ENCODE data around the gene PPP6R2. TPM values are rescaled to one million over a fixed set of nuclear protein-coding genes. Genes with fewer than 3 reads are reported as not detected.
"Not testable (repeated sequence)": the region's sequence is repeated elsewhere in the genome, so short reads cannot be mapped to it uniquely, and the experiment has no call there.

PPP6R2 gene
- total RNA-seq, 1 donor from 2014 or later = 57.3 TPM

DNA sequence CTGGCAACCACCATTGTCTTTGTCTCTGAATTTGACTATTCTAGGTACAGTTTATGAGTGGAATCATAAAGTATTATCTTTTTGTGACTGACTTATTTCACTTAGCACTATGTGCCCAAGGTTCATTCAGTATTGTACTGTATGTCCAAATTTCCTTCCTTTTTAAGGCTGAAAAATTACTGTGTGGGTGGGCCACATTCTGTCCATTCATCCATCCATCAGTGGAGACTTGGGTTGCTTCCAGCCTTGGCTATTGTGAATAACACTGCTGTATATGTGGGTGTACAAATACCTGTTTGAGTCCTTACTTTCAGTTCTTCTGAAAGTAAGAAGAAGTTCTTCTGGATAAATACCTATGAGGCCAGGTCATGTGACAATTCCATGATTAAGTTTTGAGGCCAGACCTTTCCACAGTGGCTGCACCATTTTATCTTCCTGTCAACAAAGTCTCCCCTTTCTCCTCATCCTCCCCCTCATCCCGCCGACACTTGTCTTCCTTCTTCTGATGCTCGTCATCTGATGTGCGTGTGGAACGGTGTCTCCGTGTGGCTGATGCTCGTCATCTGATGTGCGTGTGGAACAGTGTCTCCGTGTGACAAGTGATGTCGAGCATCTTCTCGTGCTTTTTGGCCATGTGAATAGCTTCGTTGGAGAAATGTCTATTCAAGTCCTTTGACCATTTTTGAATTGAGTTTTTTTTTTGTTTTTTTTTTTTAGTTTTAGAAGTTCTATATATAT is 82.2 kb downstream of the PPP6R2 start:
- peak; percentile 33 for DNase-seq (ENCODE audit: low read depth)

DNA sequence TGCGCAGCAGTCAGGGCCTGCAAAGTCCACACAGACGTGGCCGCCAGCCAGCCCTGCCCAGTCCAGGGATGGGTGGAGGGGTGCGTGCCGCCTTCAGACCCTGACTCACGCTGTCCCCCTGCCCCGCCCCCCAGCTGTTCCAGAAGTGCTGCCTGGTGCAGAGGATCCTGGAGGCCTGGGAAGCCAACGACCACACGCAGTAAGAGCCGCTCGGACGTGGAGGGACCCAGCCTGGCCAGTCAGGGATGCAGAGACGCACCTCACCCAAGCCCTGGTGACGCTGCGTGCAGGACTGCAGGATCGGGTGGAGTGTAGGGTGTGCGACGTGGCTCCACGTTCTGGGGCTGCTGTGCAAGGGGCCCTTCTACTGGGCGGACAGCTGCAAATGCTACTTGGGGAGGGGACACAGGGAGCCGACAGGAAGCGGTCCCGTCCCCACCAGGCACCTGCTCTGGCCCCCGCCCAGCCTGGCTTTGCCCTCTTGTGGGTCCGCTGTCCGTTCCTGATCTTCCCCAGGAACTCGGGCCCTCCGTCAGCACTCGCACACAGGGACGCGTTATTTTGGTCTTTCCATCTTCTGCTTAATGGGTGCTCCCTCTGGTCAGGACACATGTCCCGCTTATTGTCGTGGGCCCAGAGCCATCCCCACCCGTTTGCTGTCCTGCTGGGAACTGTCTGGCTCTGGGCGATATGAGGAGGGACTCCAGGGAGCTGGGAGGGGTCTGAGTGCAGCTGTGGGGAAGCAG is 89.2 kb downstream of the PPP6R2 start:
- no peak for DNase-seq (ENCODE audit: low read depth)

DNA sequence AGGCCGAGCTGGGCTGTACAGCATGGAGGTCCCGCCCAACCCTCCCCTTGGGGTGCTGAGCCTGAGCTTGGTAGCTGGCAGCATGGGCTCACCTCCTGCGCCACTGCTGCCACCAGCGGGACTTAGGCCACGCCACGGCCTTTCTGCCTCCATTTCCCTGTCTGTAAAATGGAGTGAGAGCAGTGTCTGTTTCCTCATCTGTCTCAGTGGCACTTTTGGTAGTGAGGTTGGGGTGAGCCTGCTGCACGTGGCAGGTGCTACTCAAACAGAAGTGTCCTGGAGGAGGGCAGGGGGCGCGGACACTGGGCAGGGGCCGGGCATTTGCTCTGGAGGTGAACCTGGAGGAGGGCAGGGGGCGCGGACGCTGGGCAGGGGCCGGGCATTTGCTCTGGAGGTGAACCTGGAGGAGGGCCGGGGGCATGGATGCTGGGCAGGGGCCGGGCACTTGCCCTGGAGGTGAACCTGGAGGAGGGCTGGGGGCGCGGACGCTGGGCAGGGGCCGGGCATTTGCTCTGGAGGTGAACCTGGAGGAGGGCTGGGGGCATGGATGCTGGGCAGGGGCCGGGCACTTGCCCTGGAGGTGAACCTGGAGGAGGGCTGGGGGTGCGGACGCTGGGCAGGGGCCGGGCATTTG is 89.9 kb downstream of the PPP6R2 start:
- DNase-seq (ENCODE audit: low read depth) = not testable (repeated sequence)

DNA sequence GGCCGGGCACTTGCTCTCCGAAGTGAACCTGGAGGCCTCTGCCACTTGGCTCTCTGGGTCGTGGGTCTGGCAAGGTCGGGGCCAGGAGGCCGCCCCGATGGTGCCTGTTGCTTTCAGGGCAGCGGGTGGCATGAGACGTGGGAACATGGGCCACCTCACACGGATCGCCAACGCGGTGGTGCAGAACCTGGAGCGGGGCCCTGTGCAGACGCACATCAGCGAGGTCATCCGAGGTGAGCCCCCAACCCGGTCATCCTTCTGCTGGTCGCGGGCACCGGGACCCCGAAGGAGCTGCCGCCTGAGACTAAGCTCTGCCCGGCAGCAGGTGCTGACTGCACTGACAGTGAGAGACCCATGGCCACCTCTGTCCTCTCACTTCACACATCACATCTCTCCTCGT is 91.7 kb downstream of the PPP6R2 start:
- no peak for DNase-seq (ENCODE audit: low read depth)

DNA sequence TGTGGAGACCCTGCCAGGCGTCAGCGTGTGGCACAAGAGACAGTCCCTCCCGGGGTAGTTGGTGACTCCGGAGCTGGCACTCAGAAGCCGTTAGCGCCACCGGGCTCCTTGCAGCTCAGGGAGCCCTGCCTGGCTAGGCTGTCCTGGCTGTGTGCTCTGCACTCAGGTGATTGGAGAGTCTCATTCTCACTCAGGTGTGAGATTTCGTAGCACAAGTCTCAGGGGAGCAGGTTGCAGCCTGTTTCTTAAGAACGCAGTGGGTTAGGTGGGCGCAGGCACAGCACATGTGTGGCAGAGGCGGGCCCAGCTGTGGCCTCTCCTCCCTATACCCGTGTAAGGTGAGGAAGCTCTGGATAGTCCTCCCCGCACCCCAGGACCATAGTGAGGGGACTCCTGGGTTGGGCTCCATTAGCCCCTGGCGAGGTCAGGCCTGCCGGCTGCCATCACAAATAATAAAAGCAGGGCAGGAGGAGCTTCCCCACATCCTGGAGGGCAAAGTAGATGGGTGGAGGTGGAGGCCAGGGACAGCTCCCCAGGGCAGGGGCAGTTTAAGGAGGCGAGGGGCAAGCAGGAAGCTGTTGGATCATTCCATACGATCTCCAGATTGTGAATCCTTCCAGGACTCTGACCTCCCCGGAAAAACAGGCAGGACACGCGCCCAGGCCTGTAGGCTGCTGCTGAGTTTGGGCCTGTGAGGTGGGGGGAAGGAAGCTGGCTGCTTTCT is 92.3 kb downstream of the PPP6R2 start:
- DNase-seq (ENCODE audit: low read depth) = no peak

DNA sequence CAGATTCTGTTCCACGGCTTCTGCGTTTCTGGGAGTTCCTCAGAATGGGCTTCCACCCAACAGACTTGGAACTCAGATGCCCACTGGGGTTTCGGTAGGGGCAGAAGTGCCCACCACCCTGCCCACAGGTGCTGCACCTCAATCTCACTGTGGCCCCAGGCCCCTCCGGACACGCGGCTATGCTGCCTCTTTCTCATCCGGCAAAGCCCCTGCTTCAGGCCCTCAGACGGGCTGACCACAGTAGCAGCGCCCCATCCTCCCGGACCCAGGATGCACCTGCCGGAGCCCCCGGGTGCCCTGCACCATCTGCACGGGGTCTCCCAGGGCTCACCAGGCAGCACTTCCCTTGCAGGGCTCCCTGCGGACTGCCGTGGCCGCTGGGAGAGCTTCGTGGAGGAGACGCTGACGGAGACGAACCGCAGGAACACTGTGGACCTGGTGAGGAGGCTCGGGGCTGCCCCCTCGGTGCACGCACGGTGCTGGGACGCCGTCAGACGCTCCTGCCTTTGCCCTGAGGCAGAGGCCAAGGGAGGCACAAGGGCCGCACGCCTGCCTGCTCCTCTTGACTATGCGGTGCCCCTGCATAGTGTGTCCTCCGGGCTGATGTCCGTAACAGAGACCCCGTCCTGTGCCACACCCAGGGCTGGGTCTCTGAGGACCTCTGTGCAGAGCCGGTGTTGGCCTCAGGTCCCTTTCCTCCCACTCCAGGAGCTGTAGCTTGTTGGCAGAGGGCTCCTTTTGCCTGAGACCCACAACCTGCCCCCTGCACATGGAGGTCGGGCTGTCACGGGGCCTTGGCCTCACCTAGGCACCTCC is 93.1 kb downstream of the PPP6R2 start:
- no peak for DNase-seq (ENCODE audit: low read depth)

DNA sequence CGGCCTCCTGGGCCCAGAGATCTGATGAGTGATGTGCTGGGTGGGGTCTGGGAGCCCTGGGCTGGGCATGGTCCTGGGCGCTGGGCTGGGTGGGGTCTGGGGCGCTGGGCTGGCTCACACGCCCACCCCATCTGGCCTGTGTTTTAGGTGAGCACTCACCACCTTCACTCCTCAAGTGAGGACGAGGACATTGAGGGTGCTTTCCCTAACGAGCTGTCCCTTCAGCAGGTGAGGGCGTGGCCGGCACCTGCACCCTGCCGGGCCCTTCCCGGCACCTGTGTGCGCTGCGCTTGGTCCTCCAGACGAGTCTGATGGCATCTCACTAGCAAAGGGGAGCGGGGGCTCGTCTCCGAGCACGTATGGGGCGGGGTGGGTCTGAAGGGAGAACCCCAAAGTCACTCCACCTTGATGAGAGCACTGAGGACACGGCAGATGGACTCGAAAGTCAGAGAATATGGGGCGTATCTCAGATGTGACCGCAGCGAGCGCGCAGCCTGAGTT is 93.8 kb downstream of the PPP6R2 start:
- DNase-seq (ENCODE audit: low read depth) = no peak

DNA sequence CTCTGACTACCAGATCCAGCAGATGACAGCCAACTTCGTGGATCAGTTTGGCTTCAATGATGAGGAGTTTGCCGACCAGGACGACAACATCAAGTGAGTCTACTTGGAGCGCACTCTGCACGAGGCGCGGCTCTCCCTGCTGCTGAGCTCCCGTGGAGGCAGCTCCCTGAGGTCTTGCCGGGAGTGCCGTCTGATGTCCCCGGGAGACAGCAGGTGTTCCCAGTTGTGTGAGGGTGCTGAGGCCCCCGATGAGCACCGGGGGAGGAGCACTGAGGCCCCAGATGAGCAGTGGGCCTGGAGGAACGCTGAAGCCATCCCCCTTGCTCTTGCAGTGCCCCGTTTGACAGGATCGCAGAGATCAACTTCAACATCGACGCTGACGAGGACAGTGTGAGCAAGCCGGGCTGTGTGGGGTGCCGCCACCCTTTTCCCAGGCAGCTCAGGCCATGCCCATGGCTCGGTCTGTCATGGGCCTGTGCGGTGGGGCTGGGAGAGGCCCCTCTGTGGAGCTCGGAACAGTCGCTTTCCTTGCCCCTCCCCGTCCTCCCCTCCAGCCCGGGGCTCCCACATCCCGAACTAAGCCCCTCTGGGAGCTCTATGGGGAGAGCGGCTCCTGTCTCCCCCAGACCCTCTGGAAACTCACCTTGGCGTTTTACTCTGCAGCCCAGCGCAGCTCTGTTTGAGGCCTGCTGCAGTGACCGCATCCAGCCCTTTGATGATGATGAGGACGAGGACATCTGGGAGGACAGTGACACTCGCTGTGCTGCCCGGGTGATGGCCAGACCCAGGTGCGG is 94.6 kb downstream of the PPP6R2 start:
- DNase-seq (ENCODE audit: low read depth) = no peak

DNA sequence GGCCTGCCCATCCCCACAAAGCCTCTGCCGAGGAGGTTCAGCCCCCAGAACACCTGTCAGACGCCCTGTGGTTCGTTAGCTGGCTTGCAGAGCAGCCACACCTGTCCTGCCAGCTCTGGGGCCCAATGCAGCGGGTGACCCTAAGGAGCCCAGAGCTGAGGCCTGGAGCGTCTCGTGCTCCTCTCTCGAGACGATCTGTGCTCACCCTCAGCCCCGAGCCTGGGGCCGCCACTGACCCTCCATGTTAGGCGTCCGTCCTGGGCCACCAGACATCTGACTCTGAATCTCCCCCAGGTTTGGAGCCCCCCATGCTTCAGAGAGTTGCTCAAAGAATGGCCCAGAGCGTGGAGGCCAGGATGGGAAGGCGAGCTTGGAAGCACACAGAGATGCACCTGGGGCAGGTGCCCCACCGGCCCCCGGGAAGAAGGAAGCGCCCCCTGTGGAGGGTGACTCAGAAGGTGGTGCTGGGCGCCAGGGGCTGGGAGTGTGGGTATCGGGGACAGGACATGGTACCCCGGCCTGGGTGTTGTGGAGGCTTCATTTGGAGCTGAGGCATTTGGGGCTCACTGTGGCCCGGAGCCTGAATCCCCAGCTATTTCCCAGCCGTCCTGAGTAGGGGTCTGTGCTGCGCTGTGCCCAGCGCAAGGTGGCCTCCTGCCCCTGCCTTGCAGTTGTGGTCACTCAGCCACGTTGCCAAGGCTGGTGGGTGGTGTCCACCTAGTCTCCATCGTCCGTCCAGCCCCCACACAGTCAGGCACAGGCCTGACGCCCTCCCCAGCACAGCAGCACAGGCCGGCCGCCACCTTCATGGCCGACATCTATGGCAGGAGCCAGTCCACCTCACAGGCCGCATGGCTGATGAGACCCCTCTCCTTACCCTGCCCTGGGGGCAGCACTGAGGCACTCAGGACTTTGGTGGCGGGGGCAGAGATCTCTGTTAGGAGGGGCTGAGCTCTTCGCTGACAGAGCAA is 95.5 kb downstream of the PPP6R2 start:
- DNase-seq (ENCODE audit: low read depth) = no peak

DNA sequence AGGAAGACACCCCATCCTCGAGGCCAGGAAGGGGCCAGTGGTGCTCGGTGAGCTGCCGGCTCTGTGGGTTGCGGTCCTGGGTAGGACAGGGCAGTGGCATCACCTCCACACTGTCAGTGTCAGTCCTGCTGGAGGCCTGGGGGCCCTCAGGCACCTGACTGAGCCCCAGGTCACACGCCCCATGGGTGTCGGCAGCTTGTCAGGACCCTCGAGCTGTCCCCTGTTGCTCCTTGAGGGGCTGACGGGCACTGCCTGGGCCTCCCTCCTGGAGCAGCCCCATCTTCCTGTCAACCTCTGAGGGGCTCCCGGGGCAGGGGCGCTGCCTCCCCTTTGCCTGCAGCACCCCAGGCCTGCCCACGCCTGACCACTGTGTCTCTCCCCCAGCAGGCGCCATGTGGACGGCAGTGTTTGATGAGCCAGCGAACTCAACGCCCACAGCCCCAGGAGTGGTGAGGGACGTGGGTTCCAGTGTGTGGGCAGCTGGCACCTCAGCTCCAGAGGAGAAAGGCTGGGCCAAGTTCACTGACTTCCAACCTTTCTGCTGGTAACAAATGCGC is 96.3 kb downstream of the PPP6R2 start:
- no peak for DNase-seq (ENCODE audit: low read depth)

DNA sequence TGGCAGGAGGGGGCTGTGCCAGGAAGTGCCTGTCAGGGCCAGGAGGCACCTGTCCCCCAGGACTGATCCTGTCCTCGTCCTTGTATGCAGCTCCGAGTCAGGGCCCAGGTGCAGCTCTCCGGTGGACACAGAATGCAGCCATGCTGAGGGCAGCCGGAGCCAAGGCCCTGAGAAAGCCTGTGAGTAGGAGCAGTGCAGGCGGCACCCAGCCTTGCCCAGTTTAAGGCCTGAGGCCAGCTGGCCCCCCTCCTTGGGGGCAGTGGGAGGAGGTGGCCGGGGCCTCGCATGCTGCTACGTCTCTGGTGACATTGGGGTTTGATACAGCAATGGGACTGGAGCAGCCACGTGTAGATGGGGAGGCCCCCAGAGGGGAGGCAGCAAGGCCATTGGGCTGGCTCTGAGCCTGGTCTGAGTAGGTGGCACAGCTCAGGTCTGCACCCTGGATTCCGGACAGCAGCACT is 96.8 kb downstream of the PPP6R2 start:
- no peak for DNase-seq (ENCODE audit: low read depth)

DNA sequence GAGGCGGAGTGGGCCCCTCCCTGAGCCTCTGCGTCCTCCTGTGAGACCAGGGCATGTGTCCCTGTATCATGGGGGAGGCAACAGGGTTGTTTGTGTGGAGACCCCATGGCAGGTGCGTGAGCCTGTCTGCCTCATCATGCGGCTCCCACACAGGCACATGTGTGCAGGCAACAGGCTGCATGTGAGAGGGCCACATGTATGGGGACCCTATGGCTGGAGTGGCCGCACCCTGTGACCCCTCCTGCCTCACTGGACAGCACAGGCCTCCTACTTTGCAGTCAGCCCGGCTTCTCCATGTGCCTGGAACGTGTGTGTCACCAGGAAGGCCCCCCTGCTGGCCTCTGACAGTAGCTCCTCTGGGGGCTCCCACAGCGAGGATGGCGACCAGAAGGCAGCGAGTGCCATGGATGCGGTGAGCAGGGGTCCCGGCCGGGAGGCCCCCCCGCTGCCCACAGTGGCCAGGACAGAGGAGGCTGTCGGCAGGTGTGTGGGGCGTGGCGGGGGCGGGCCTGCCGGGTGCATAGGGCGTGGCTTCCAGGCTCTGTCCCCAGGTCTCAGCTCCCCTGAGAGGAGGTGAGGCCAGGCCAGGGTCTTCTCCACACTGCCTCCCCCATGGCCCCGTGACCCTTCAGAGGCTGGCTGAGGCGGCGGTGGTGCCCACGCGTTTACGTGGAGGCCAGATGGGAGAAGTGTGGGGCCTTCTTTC is 97.6 kb downstream of the PPP6R2 start:
- no peak for DNase-seq (ENCODE audit: low read depth)

DNA sequence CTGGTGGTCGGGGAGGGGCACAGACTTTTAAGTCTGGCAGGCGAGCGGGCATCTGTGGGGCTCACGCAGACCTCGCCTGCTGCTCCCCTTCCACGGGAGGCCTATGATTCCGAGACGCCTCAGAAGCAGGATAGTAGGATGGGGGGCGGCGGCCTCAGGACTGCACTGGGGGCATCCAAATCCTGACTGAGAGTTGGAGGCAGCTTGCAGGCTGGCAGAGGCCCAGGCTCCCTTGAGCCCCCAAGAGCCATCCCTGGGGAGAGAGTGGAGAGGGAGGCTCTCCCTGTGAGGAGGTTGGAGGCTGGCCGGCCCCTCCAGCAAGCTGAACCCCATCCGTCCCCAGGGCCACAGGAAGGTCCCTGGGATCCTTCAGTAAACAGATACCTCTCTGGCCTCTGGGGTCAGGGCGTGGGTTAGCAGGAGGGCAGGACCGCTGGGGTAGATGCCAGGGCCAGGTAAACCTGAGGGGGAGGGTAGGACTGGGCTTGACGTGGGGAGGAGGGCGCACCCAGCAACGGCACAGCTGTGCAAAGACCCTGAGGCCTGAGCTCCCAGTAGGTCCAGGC is 98.4 kb downstream of the PPP6R2 start:
- no peak for DNase-seq (ENCODE audit: low read depth)

DNA sequence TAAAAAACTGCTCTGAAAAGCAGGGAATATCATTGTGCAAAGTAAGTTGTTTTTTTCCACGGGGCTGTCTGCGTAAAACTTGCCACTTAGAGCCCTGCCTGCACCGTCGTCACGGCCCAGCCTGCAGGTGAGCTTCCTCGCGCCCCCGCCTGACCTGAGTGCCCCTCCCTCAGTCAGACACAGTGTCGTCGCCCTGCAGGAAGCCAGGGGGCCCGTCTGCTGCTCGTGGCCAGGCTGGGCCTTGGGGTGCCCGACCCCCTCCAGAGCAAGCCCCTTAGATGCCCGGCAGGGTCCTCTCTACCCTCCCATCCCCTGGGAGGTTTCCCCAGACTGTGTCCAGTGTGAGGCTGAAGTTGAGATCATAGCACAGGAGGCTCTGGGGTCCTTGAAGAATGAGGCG is 100.1 kb downstream of the PPP6R2 start:
- no peak for DNase-seq (ENCODE audit: low read depth)

DNA sequence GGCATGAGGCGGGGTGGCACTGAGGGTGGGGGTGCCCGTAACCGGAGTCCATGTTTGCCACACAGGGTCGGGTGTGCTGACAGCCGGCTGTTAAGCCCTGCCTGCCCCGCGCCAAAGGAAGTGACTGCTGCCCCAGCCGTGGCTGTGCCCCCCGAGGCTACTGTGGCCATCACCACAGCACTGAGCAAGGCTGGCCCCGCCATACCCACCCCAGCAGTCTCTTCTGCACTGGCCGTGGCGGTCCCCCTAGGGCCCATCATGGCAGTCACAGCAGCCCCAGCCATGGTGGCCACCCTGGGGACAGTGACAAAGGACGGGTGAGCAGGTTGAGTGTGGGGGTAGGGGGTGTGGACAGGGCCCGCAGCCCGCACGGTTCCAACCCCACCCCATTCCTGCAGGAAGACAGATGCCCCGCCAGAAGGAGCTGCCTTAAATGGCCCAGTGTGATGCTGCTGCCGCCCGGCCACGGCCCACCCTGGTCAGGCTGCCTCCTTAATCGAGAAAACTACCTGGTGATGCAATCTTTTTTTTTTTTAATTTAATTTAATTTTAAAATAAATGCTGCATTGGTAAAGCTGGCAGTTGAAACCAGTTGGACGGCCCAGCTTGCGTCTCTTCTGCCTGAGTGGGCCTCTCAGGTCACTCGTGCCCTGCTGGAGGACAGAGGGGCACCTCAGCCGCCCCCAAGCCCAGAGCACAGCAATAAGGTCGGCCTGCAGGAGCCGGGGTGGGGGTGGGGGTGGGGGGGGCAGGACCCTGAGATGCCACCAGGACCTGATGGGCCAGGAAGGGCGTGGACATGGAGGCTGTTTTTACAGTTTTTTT is 100.9 kb downstream of the PPP6R2 start:
- no peak for DNase-seq (ENCODE audit: low read depth)

DNA sequence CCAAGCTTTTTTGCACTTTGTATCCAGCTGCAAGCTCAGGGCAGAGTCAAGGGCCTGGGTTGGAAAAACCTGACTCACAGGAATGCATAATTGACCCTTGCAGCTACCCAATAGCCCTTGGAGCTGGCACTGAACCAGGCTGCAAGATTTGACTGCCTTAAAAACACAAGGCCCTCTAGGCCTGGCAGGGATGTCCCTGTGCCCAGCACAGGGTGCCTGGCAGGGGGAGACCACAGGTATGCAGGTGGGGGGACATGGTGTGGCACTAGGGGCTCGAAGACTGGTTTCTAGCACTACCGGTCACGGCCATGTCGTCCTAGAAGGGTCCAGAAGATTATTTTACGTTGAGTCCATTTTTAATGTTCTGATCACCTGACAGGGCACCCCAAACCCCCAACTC is 101.5 kb downstream of the PPP6R2 start:
- peak; percentile 86 for DNase-seq (ENCODE audit: low read depth)

All from renal cortical epithelial cell (primary cell).